PFSK-1 (cell line): ENCODE results near the gene ARL11.

Experiments used
- FOXP2 ChIP-seq: optimal IDR thresholded peaks from 2 replicates; pipeline ENCODE3; 2011; ENCODE audit warnings: borderline replicate concordance, control low read depth, inconsistent platforms; ENCODE audit not compliant: insufficient read depth; ENCODE audit errors: extremely low read length, extremely low read depth
- POLR2AphosphoS5 ChIP-seq: IDR thresholded peaks from 2 replicates; pipeline ENCODE4 v1.6.1; 2012; ENCODE audit warnings: low read depth, mild to moderate bottlenecking, control low read depth, low read length, moderate library complexity
- SIN3A ChIP-seq: IDR thresholded peaks from 2 replicates; pipeline ENCODE4 v1.6.1; 2012; ENCODE audit warnings: mild to moderate bottlenecking, low read length, moderate library complexity, borderline replicate concordance; ENCODE audit not compliant: insufficient read depth
- TAF1 ChIP-seq: IDR thresholded peaks from 2 replicates; pipeline ENCODE4 v1.6.1; 2012; ENCODE audit warnings: low read length, control low read depth, borderline replicate concordance; ENCODE audit not compliant: insufficient read depth
- TF ChIP-seq, protein P1 (sequence below), 2 experiments: IDR thresholded peaks; 2 replicates each; pipeline versions ENCODE4 v1.6.1 to v1.8.0; 2011 to 2012; ENCODE audit warnings: low read depth in 2 of 2, low read length in 2 of 2, control low read depth in 1 of 2, inconsistent platforms in 1 of 2, mild to moderate bottlenecking in 1 of 2, moderate library complexity in 1 of 2; ENCODE audit not compliant: insufficient read depth in 1 of 2

The ARL11 gene

DNA sequence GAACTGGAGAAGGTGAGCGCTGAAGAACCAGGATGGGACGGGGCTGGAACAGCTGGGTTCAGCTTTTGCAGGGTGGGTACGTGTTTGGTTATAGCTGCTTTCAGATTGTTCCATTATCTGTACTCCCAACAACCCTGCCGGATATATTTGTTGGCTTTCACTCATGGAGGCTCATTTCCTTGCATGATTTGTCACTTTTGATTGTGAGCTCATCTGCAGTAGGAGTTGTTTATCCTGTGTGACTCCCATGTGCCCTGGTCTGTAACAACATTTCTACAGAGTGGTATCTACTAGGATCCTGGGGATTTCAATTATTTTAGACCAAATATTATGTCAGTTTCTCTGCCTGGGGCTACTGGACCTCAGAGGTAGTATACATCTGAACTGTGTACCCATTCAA lies 5.4 kb downstream of the ARL11 start:
- TF ChIP-seq SIN3A, result no peak
- TF ChIP-seq POLR2AphosphoS5, result no peak
- TF ChIP-seq FOXP2, result no peak
- TF ChIP-seq, protein P1, sequence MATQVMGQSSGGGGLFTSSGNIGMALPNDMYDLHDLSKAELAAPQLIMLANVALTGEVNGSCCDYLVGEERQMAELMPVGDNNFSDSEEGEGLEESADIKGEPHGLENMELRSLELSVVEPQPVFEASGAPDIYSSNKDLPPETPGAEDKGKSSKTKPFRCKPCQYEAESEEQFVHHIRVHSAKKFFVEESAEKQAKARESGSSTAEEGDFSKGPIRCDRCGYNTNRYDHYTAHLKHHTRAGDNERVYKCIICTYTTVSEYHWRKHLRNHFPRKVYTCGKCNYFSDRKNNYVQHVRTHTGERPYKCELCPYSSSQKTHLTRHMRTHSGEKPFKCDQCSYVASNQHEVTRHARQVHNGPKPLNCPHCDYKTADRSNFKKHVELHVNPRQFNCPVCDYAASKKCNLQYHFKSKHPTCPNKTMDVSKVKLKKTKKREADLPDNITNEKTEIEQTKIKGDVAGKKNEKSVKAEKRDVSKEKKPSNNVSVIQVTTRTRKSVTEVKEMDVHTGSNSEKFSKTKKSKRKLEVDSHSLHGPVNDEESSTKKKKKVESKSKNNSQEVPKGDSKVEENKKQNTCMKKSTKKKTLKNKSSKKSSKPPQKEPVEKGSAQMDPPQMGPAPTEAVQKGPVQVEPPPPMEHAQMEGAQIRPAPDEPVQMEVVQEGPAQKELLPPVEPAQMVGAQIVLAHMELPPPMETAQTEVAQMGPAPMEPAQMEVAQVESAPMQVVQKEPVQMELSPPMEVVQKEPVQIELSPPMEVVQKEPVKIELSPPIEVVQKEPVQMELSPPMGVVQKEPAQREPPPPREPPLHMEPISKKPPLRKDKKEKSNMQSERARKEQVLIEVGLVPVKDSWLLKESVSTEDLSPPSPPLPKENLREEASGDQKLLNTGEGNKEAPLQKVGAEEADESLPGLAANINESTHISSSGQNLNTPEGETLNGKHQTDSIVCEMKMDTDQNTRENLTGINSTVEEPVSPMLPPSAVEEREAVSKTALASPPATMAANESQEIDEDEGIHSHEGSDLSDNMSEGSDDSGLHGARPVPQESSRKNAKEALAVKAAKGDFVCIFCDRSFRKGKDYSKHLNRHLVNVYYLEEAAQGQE (IDR thresholded peaks at IDR 0.05; ENCODE audit: insufficient read depth in 1 of 2, low read depth in 2 of 2, low read length in 2 of 2), result no peak

DNA sequence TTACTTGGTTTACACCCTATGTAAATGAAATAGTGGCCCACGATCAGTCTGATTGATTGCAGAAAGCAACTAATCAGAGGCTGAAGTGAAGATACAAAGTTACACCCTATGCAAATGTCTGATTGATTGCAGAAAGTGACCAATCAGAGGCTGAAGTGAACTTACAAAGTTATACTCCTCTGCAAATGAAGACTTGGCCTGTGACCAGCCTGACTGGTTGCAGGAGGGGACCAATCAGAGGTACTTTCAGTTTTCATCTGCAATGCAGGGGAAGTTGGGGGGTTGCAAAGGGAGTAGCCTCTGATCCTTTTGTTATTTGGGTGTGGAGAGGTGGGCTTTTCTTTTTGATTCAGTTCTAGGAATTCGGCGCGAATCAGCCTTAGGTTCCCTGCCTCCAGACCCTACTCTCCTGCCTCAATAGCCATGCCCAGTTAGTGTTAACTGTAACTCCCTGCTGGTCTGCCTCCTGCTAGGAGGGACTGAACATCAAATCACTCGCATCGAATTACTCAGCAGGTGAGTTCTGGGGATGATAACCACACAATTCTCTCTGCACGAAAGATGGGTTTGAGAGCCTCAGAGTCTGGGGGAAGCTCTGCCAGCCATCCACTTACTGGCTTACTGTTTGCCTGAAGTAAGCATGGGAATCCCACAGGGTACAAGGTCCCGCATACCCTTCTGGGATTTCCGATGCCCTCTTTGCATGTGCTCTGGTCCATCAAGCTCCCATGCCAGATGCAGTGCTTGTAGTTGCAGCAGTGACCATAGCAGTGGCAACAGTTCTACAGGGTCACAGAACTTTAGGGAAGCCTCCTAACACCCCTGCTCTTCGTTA lies 7.5 kb downstream of the ARL11 start:
- TF ChIP-seq, protein P1 (IDR thresholded peaks at IDR 0.05; ENCODE audit: insufficient read depth in 1 of 2, low read depth in 2 of 2, low read length in 2 of 2), result no peak
- TF ChIP-seq POLR2AphosphoS5 (no peak), TAF1 (no peak), FOXP2 (no peak), SIN3A (no peak)

DNA sequence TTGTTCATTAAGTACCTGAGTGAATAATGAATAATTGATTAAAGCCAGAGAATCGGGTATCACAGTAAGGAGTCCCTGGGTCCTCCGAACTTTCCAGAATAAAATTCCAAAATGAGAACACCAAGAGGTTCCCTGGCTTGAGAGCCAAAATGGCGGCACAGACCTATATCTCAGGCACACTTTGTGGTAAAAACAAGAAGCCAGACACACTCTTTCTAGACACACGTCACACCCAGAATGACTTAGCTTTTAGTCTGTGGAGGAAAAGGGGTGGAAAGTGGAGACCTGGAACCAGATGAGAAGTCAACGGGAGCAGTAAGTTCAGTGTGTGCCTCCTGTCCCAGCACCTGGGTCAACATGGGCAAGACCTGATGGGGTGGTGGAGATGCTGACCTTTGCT lies 8.4 kb downstream of the ARL11 start:
- TF ChIP-seq SIN3A (no peak), FOXP2 (no peak), TAF1 (no peak), POLR2AphosphoS5 (no peak)
- TF ChIP-seq, protein P1 (IDR thresholded peaks at IDR 0.05; ENCODE audit: insufficient read depth in 1 of 2, low read depth in 2 of 2, low read length in 2 of 2), result no peak

DNA sequence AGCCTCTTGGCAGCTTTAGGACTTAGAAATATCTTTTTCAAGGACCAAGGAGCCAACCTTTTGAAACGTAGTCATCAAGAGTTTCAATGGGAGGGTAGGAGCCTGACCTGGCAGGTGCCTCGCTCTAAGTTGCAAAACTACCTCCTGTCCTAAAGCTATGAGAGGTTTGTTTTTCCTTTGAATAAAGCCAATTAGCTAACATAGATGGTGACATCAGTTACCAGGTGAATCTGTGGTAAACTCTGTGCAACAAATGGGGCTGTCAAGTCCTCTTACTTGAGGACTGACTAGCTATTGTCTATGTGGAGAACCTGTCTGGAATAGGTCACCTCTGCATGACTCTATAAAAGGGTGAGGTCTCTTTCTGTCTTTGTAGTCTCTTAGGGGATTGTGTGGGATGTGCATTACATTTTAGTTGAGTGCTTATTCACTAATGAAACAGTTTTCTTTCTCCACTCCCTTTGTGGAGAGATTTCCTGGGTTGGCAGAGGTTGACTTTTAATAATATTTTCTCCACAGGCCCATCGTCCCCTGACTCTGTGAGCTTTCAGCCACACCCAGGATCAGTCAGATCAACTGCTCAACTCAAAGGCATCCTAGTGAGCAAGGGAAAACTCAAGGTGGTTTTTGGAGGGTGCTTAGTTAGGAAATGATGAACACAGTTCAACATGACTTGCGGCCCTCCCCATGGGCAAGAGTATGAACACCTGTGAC lies 9.9 kb downstream of the ARL11 start:
- TF ChIP-seq POLR2AphosphoS5 (no peak), TAF1 (no peak), SIN3A (no peak), FOXP2 (no peak)
- TF ChIP-seq, protein P1 (IDR thresholded peaks at IDR 0.05; ENCODE audit: insufficient read depth in 1 of 2, low read depth in 2 of 2, low read length in 2 of 2), result no peak

DNA sequence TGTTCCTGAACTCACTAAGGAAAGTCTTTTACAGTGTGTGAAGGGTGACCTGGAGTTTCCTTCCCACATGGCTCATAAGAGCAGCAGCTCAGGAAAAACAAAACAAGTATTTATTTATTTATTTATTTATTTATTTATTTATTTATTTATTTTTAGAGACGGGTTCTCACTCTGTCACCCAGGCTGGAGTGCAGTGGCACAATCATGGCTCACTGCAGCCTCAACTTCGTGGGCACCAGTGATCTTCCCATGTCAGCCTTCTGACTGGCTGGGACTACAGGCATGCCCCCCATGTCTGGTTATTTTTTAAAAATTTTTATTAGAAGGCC lies 10.4 kb downstream of the ARL11 start:
- no peak for TF ChIP-seq SIN3A
- TF ChIP-seq POLR2AphosphoS5, result no peak
- TF ChIP-seq FOXP2, result no peak
- TF ChIP-seq, protein P1 (IDR thresholded peaks at IDR 0.05; ENCODE audit: insufficient read depth in 1 of 2, low read depth in 2 of 2, low read length in 2 of 2), result no peak
- no peak for TF ChIP-seq TAF1
